GM12891 (cell line): Measurements from ENCODE around the gene AMMECR1.

ENCODE experiments used
- PAX5 ChIP-seq: IDR thresholded peaks from 2 replicates; pipeline ENCODE4 v1.6.1; 2011; ENCODE audit warnings: low read length, moderate library complexity, mild to moderate bottlenecking; ENCODE audit not compliant: insufficient read depth, severe bottlenecking
- POLR2A ChIP-seq: IDR thresholded peaks from 2 replicates; pipeline ENCODE4 v1.6.1; 2011; ENCODE audit warnings: low read depth, low read length, control low read depth
- POLR2AphosphoS5 ChIP-seq: IDR thresholded peaks from 2 replicates; pipeline ENCODE4 v1.6.1; 2011; ENCODE audit warnings: low read depth, low read length, control low read depth
- POU2F2 ChIP-seq: IDR thresholded peaks from 2 replicates; pipeline ENCODE4 v1.6.1; 2011; ENCODE audit warnings: low read depth, mild to moderate bottlenecking, control low read depth, low read length, moderate library complexity
- SPI1 ChIP-seq: IDR thresholded peaks from 2 replicates; pipeline ENCODE4 v1.6.1; 2011; ENCODE audit warnings: low read depth, low read length, control low read depth
- TAF1 ChIP-seq: IDR thresholded peaks from 2 replicates; pipeline ENCODE4 v1.6.1; 2011; ENCODE audit warnings: low read depth, low read length, control low read depth

- TF ChIP-seq POLR2A: no peak
- TF ChIP-seq SPI1: no peak
- TF ChIP-seq PAX5: no peak
- no peak for TF ChIP-seq POLR2AphosphoS5
- TF ChIP-seq TAF1: no peak
- TF ChIP-seq POU2F2: no peak
These were observed 645 bp downstream of the AMMECR1 start for GRCh38 chrX:110317061-110317819.
